H9 (cell line): ENCODE data around the gene IL26. TPM values are rescaled to one million over a fixed set of nuclear protein-coding genes. Genes with fewer than 3 reads are reported as not detected.

Source experiments
- DNase-seq: peaks from one replicate; pipeline ENCODE4 v3.0.0-alpha.2; 2017
- H2AFZ ChIP-seq: one replicate; pipeline ENCODE4 v1.6.1; 2013; ENCODE audit warnings: mild to moderate bottlenecking, low read length, control low read depth, moderate library complexity
- H2AK5ac ChIP-seq: 2 replicates; pipeline ENCODE4 v1.6.1; 2013; ENCODE audit warnings: low read length, control low read depth, mixed read lengths; ENCODE audit not compliant: insufficient read length
- H2BK120ac ChIP-seq: one replicate; pipeline ENCODE4 v1.6.1; 2013; ENCODE audit warnings: low read depth, mild to moderate bottlenecking, low read length, control low read depth, inconsistent platforms; ENCODE audit not compliant: poor library complexity, severe bottlenecking
- H2BK12ac ChIP-seq: 2 replicates; pipeline ENCODE4 v1.6.1; 2013; ENCODE audit warnings: low read length, control low read depth, mixed read lengths, low read depth; ENCODE audit not compliant: insufficient read length
- H2BK15ac ChIP-seq: 2 replicates; pipeline ENCODE4 v1.6.1; 2013; ENCODE audit warnings: low read depth, low read length, control low read depth
- H2BK20ac ChIP-seq: one replicate; pipeline ENCODE4 v1.6.1; 2013; ENCODE audit warnings: low read depth, mild to moderate bottlenecking, low read length, control low read depth, inconsistent platforms; ENCODE audit not compliant: poor library complexity, severe bottlenecking
- H2BK5ac ChIP-seq: 2 replicates; pipeline ENCODE4 v1.6.1; 2013; ENCODE audit warnings: low read length, control low read depth, mixed read lengths; ENCODE audit not compliant: insufficient read length
- H3K14ac ChIP-seq: 2 replicates; pipeline ENCODE4 v1.6.1; 2013; ENCODE audit warnings: low read length, control low read depth; ENCODE audit not compliant: insufficient read depth
- H3K18ac ChIP-seq: 2 replicates; pipeline ENCODE4 v1.6.1; 2013; ENCODE audit warnings: low read depth, mild to moderate bottlenecking, mixed read lengths, low read length, control low read depth; ENCODE audit not compliant: insufficient read length
- H3K23ac ChIP-seq: 2 replicates; pipeline ENCODE4 v1.6.1; 2013; ENCODE audit warnings: low read length, control low read depth, mixed read lengths, low read depth; ENCODE audit not compliant: insufficient read length
- H3K23me2 ChIP-seq: 2 replicates; pipeline ENCODE4 v1.6.1; 2013; ENCODE audit warnings: low read depth, mild to moderate bottlenecking, mixed read lengths, low read length, control low read depth; ENCODE audit not compliant: insufficient read length, poor library complexity, severe bottlenecking
- H3K27ac ChIP-seq: 2 replicates; pipeline ENCODE4 v1.5.1; 2013; ENCODE audit warnings: low read length, control low read depth, mixed read lengths, low read depth; ENCODE audit not compliant: insufficient read length
- H3K27me3 ChIP-seq: 2 replicates; pipeline ENCODE4 v1.6.1; 2013; ENCODE audit warnings: low read length, control low read depth, inconsistent platforms; ENCODE audit not compliant: insufficient read depth
- H3K4ac ChIP-seq: 2 replicates; pipeline ENCODE4 v1.6.1; 2013; ENCODE audit warnings: low read depth, mild to moderate bottlenecking, control low read depth, inconsistent platforms, low read length, moderate library complexity
- H3K4me1 ChIP-seq: 2 replicates; pipeline ENCODE4 v1.6.1; 2013; ENCODE audit warnings: low read length, control low read depth, inconsistent platforms; ENCODE audit not compliant: insufficient read depth
- H3K4me2 ChIP-seq: 2 replicates; pipeline ENCODE4 v1.6.1; 2013; ENCODE audit warnings: low read length, control low read depth, mixed read lengths; ENCODE audit not compliant: insufficient read length, insufficient read depth
- H3K56ac ChIP-seq: 2 replicates; pipeline ENCODE4 v1.6.1; 2013; ENCODE audit warnings: low read depth, mild to moderate bottlenecking, mixed read lengths, low read length, control low read depth; ENCODE audit not compliant: insufficient read length
- H3K79me1 ChIP-seq: 2 replicates; pipeline ENCODE4 v1.6.1; 2013; ENCODE audit warnings: low read depth, mild to moderate bottlenecking, moderate library complexity, low read length, control low read depth, inconsistent platforms; ENCODE audit not compliant: insufficient read depth, poor library complexity, severe bottlenecking
- H3K79me2 ChIP-seq: 2 replicates; pipeline ENCODE4 v1.6.1; 2013; ENCODE audit warnings: low read length, control low read depth, inconsistent platforms; ENCODE audit not compliant: insufficient read depth
- H3K9ac ChIP-seq: 2 replicates; pipeline ENCODE4 v1.6.1; 2013; ENCODE audit warnings: low read length, control low read depth, mixed read lengths; ENCODE audit not compliant: insufficient read length; ENCODE audit errors: extremely low read depth
- H3K9me3 ChIP-seq: one replicate; pipeline ENCODE4 v1.6.1; 2013; ENCODE audit warnings: low read depth, low read length, inconsistent platforms; ENCODE audit not compliant: control insufficient read depth
- H3T11ph ChIP-seq: one replicate; pipeline ENCODE4 v1.6.1; 2013; ENCODE audit warnings: mild to moderate bottlenecking, low read length, control low read depth, inconsistent platforms
- H4K20me1 ChIP-seq: one replicate; pipeline ENCODE4 v1.6.1; 2013; ENCODE audit not compliant: control insufficient read depth, insufficient read length, insufficient read depth
- H4K5ac ChIP-seq: 2 replicates; pipeline ENCODE4 v1.6.1; 2013; ENCODE audit warnings: low read depth, mild to moderate bottlenecking, mixed read lengths, low read length, control low read depth; ENCODE audit not compliant: insufficient read length
- H4K8ac ChIP-seq: replicated peaks from 2 replicates; pipeline ENCODE4 v1.6.1; 2013; ENCODE audit warnings: low read length, control low read depth, mixed read lengths, low read depth; ENCODE audit not compliant: insufficient read length
- H4K91ac ChIP-seq: 2 replicates; pipeline ENCODE4 v1.6.1; 2013; ENCODE audit warnings: low read depth, mild to moderate bottlenecking, moderate library complexity, mixed read lengths, low read length, control low read depth; ENCODE audit not compliant: insufficient read length
- H3K27ac Mint-ChIP-seq, 3 experiments: 2 replicates in 2 of 3; 3 replicates in 1 of 3; pipeline ENCODE4 v1.8.0; 2020 to 2021; ENCODE audit warnings: mixed read lengths in 3 of 3, mild to moderate bottlenecking in 1 of 3, moderate library complexity in 1 of 3
- H3K27me3 Mint-ChIP-seq: 2 replicates; pipeline ENCODE4 v1.8.0; 2021; ENCODE audit warnings: low read depth, mild to moderate bottlenecking, moderate library complexity, mixed read lengths
- H3K36me3 Mint-ChIP-seq, 3 experiments: 2 replicates in 2 of 3; 3 replicates in 1 of 3; pipeline ENCODE4 v1.8.0; 2020 to 2021; ENCODE audit warnings: low read depth in 3 of 3, mixed read lengths in 3 of 3; ENCODE audit not compliant: insufficient read depth in 1 of 3
- H3K4me1 Mint-ChIP-seq, 2 experiments: 2 replicates each; pipeline ENCODE4 v1.8.0; 2020; ENCODE audit warnings: mixed read lengths in 2 of 2
- H3K4me3 Mint-ChIP-seq, 2 experiments: 2 replicates in 1 of 2; 3 replicates in 1 of 2; pipeline ENCODE4 v1.8.0; 2020 to 2021; ENCODE audit warnings: mild to moderate bottlenecking in 2 of 2, mixed read lengths in 2 of 2, moderate library complexity in 1 of 2
- H3K9me3 Mint-ChIP-seq, 2 experiments: 2 replicates in 1 of 2; 3 replicates in 1 of 2; pipeline ENCODE4 v1.8.0; 2020; ENCODE audit warnings: mild to moderate bottlenecking in 2 of 2, mixed read lengths in 2 of 2, moderate library complexity in 1 of 2
- CTCF ChIP-seq: fragments of 200-600 bp; sonication (generic); conservative IDR thresholded peaks from 3 replicates; pipeline ENCODE4 v1.8.0; 2021; ENCODE audit warnings: antibody characterized with exemption, mild to moderate bottlenecking
- WGBS: extraction: QIAGEN DNeasy Blood & Tissue Kit; methylation state at CpG from one replicate; pipeline ENCODE4 v1.1.7; 2013; ENCODE audit warnings: missing lambda C conversion rate, low lambda C conversion rate, mixed read lengths; ENCODE audit not compliant: insufficient read length; ENCODE audit errors: extremely low coverage; 5-methylcytosine and 5-hydroxymethylcytosine counted together
- total RNA-seq: library from RNA; stranded (reverse); gene quantifications from 2 replicates; pipeline ENCODE4 v1.2.1, GENCODE V29; 2021

Gene IL26
- total RNA-seq, 1 experiment from 2014 or later: not detected

GRCh38 chr12:68239309-68239982, 13.8 kb upstream of the IL26 start:
- H3K27me3 Mint-ChIP-seq: no peaks in the 10 kb centered on the region
- H3K79me2 ChIP-seq: no peaks in the 10 kb centered on the region
- H3K14ac ChIP-seq: no peak overlapping the region
- no peak overlapping the region for H2BK12ac ChIP-seq
- no peak overlapping the region for H3T11ph ChIP-seq
- no peak overlapping the region for H2BK120ac ChIP-seq
- no peaks in the 10 kb centered on the region for H3K36me3 Mint-ChIP-seq
- H3K27ac Mint-ChIP-seq: no peak overlapping the region
- no peaks in the 10 kb centered on the region for H3K4me1 Mint-ChIP-seq
- H3K4me2 ChIP-seq: no peak overlapping the region
- H4K20me1 ChIP-seq: no peaks in the 10 kb centered on the region
- no peak overlapping the region for H2BK20ac ChIP-seq
- no peak overlapping the region for H3K4ac ChIP-seq
- H3K4me3 Mint-ChIP-seq: no peak overlapping the region
- H3K9me3 Mint-ChIP-seq: no peaks in the 10 kb centered on the region; a peak in 1 of 5 replicates
- no peaks in the 10 kb centered on the region for H3K23me2 ChIP-seq
- no peak overlapping the region for H2BK5ac ChIP-seq
- DNase-seq: no peak
- no peak overlapping the region for H3K9ac ChIP-seq
- no peak overlapping the region for H4K91ac ChIP-seq
- WGBS: no CpG with 5 or more reads among the region's 6 CpGs
- H3K9me3 ChIP-seq: no peaks in the 10 kb centered on the region
- no peak overlapping the region for H3K27ac ChIP-seq
- no peak overlapping the region for H2BK15ac ChIP-seq
- H4K5ac ChIP-seq: no peak overlapping the region
- H3K23ac ChIP-seq: no peak overlapping the region
- H2AFZ ChIP-seq: no peak overlapping the region
- no peak overlapping the region for H3K18ac ChIP-seq
- no peak overlapping the region for H3K56ac ChIP-seq
- no peak overlapping the region for H4K8ac ChIP-seq
- no peaks in the 10 kb centered on the region for H3K4me1 ChIP-seq
- H2AK5ac ChIP-seq: no peak overlapping the region
- no peaks in the 10 kb centered on the region for H3K27me3 ChIP-seq
- H3K79me1 ChIP-seq: no peaks in the 10 kb centered on the region
- no peak for TF ChIP-seq CTCF
